ENCODE measurements around the gene CHRNG.
"Not testable (repeated sequence)": the region's sequence is repeated elsewhere in the genome, so short reads cannot be mapped to it uniquely, and the experiment has no call there.

CHRNG gene

GRCh38 chr2:232527905-232528470, 11.5 kb upstream of the CHRNG start:
- DNase-seq (ENCODE audit: low read depth in 2 of 3, low spot score in 2 of 3): no peak

DNA sequence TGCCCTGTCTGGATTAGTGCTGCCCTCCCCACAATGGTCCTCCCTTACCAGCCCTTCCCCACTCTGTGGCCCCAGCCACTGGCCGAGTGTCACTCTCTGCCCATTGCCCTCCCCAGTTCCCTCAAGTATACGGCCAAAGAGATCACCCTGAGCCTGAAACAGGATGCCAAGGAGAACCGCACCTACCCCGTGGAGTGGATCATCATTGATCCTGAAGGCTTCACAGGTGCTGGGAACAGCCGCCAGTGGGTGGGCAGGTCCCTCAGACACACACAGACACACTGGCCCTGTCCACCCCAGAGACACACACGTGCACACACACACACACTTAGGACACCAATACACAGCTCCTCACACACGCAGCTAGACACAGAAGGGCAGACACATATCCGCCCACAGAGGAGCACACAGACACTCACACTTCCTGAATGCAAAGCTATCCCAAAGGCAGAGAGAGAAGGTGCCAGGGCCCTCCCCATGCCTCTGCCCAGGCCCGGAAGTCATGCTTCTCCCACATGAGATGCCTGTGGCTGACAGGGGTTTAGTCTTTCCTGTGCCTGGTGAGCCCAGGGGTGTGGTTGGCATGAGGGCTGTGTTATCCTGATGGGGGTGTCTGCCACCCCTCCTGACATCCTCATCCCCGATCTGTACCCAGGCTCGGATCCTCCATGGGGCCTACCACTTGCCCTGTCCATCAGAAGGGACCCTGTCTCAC, 10.6 kb upstream of the CHRNG start:
- DNase-seq (ENCODE audit: low read depth in 2 of 3, low spot score in 2 of 3): no peak

DNA sequence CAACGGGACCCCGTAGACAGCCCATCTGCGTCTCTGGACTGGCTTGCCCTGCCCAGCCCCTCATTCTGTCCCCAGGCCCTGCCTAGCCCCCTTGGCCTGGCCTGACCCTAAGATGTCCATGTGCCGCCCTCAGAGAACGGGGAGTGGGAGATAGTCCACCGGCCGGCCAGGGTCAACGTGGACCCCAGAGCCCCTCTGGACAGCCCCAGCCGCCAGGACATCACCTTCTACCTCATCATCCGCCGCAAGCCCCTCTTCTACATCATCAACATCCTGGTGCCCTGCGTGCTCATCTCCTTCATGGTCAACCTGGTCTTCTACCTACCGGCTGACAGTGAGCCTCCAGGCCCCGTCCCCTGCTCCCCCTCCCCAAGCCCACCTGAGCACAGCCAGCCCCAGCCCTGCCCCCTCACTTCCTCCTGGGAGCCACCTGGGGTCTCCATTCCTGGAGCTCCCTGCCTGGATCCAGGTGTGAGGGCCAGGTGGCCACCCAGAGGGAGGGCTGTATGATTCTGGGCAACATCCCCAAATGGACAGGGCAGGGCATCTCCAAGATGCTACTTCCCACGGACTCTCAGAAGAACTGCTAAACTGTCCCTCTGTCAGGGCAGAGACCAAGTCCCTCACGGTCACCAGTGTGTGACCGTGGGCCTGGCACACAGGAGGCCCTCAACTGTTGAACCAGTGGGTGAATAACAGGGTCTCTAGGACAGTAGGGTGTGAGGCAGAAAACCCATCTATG, 9.5 kb upstream of the CHRNG start:
- no peak for DNase-seq (ENCODE audit: low read depth in 2 of 3, low spot score in 2 of 3)

DNA sequence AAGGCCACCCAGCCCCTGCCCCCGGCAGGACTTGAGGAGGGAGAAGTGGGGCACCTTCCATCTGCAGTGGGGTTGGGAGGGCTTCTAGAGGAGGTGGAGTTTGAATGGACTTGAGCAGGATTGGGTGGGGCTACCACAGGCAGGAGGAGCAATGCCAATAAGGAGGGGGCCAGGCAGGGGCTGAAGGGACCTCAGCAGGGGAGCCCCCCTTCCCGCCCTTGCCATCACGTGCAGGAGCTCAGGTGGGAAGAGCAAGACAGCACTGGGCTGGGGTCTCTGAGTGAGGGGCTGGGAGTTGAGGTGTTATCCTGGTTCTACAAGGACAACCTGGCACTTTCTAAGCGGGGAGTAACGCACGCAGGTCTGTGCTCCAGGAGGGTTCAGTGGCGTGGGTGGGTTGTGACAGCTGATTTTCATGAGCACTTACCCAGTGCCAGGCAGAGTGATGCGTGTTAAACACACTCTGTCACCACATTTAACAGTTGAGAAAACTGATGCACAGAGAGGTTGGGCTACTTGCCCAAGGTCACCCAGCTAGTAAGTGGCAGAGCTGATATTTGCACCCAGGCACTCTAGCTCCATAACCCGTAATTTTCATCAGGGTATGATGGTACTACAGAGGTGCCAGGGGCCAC, 8.7 kb upstream of the CHRNG start:
- no peak for DNase-seq (ENCODE audit: low read depth in 2 of 3, low spot score in 2 of 3)

- DNase-seq (ENCODE audit: low read depth in 2 of 3, low spot score in 2 of 3): no peak
Measured at GRCh38 chr2:232532419-232532818, 7.1 kb upstream of the CHRNG start.

DNA sequence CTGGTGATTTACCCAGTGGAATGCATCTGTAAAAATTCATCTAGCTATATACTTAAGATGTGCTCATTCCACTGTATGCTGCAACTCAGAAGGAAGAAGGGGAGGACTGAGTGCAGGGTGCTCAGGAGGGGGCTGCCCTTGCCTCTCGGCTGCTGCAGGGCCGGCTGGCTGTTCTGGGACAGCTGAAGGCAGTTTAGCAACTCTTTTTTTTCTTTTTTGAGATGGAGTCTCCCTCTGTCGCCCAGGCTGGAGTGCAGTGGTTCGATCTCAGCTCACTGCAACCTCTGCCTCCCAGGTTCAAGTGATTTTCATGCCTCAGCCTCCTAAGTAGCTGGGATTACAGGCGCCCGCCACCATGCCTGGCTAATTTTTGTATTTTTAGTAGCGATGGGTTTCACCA, 6.7 kb upstream of the CHRNG start:
- not testable (repeated sequence) for DNase-seq (ENCODE audit: low read depth in 2 of 3, low spot score in 2 of 3)

DNA sequence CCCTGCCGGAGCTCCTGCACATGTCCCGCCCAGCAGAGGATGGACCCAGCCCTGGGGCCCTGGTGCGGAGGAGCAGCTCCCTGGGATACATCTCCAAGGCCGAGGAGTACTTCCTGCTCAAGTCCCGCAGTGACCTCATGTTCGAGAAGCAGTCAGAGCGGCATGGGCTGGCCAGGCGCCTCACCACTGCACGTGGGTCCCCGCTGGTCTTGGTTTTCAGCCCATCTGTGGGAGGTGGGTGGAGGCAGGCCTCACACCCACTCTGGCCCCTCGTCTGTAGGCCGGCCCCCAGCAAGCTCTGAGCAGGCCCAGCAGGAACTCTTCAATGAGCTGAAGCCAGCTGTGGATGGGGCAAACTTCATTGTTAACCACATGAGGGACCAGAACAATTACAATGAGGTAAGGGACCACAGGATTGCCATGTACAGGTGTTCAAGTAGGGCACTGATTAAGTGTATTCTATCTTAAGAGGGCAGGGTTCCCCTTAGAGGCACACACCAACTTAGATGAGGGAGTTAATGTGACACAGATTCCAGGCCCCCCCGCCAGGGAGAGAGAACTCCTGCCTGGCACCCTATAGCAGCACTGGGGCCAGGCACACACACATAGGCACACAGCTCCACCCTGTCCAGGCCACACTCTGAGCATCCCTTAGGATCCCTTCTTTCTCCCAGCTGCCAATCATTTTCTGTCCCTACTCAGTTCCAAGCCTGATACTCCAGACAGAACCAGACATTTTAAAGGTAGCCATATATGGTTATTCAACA, 5.4 kb upstream of the CHRNG start:
- no peak for DNase-seq (ENCODE audit: low read depth in 2 of 3, low spot score in 2 of 3)

- DNase-seq (ENCODE audit: low read depth in 2 of 3, low spot score in 2 of 3): no peak
Measured at GRCh38 chr2:232534940-232535651, 4.4 kb upstream of the CHRNG start.

- no peak for DNase-seq (ENCODE audit: low read depth in 2 of 3, low spot score in 2 of 3)
Measured at GRCh38 chr2:232535761-232536530, 3.5 kb upstream of the CHRNG start.

DNA sequence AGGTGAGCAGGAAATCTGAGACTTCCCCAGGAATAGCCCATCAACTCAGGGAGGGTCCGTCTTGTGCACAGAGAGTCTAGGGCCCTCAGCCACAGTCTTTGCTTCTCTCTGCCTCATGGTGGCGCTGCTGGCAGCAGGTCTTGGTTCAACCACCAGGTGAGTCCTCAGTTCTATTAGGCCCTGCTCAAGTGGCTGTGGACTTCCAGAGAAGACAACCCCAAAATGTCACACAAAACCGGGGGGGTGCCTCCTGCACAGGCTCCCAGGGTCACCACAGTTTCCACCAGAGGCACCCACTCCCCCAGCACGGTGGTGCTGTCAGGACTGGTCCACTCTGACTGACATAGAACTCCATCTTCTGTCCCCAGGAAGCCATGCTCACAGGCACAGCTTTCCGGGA, 2.4 kb upstream of the CHRNG start:
- DNase-seq (ENCODE audit: low read depth in 2 of 3, low spot score in 2 of 3): no peak

DNA sequence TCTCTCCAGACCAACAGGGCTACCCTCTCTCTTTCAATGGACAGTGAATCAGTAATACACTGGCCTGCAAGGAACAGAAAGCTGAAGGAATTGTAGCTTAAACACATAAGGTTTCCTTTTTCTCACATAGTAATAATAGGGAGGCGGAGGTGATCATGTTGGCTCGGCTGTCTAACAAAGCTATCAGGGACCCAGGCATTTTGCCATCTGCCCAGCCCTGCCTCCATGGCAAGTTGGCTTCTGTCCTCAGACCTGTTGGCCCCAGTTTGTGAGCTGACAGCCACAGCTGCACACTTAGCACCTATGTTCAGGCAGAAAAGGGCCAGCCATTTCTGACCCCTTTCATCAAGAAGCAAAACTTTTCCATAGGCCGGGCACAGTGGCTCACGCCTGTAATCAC, 2.0 kb upstream of the CHRNG start:
- no peak for DNase-seq (ENCODE audit: low read depth in 2 of 3, low spot score in 2 of 3)

GRCh38 chr2:232538671-232539070, 821 bp upstream of the CHRNG start:
- DNase-seq (ENCODE audit: low read depth in 2 of 3, low spot score in 2 of 3): no peak

DNA sequence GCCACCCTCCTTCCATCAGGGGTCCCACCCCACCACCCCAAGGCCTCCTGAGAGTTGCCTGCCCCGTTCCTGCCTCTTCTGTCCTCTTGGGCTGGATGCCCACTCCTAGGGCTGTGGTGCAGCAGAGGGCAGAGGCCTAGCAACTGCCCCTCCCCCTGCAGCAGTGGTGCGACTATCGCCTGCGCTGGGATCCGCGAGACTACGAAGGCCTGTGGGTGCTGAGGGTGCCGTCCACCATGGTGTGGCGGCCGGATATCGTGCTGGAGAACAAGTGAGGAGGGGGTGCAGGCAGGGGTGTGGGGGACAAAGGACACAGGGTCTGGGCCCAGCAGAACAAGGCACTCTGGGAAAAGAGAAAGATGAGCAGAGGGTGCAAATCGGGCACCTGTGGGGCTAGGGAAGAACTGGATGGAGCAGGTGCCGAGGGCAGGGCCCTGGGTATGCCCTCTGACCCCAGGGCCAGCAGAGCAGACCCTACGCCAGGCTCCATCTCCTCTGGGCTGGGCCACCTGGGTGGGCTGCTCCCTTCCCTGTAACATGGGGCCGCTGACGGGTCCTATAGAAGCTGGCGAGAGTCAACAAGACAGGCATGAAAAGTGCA, 1.0 kb downstream of the CHRNG start:
- DNase-seq (ENCODE audit: low read depth in 2 of 3, low spot score in 2 of 3): no peak

DNA sequence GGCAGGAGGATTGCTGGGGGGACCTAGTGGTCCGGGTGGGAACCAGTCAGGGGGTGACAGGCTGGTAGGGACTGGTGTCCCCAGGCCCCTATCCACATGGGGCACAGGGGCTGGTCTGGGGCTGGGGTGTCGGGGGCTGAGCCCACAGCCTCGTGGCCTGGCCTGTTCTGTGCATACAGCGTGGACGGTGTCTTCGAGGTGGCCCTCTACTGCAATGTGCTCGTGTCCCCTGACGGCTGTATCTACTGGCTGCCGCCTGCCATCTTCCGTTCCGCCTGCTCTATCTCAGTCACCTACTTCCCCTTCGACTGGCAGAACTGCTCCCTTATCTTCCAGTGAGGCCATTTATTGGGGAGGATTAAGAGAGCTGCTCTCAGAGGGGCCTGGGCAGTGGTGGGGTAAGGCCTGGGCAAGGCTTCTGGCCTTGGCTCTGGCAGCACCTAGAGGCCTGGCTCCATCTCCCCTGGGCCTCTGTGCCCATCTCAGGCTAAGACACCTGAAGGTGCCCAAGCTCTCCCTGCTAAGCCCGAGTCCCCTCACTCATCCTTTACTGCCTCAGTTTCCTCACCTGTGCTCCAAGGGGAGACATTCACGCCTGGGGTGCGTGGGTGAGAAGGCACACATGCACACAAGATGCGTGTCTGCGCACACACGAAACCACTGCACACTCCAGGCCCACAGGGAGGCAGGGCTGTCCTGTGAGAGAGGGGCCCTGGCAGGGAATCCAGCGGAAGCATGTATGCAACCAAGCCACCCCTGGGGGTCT, 1.9 kb downstream of the CHRNG start:
- DNase-seq (ENCODE audit: low read depth in 2 of 3, low spot score in 2 of 3): no peak

DNA sequence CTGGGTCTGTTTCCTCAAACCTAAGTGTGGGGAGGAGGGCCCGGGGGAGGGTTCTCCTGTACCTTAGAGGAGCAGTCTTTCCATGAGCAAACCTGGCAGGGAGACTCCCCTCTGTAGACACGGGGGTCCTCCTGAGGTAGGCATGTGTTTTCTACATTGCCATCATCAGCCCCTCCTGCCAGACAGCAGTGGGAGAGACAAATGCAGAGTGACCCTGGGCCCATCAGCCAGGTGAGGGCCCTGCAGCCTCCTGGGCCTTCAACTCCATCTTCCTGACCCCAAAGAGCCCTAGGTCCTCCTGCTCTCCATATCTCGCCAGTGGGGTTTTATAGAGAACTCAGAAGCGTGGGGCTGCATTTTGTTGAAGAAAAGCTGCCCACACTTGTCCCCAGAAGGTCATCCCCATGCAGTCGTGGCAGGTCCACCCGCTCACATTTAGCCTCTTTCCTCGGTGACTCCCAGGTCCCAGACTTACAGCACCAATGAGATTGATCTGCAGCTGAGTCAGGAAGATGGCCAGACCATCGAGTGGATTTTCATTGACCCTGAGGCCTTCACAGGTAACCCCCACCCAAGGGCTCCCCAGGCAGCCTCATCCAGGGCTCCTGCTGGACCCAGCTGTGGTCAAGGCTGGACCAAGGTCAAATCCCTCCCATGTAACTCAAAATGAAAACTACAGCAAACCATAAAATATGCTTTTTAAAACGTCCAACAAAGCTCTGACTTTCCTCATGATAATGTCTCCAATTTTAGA, 2.6 kb downstream of the CHRNG start:
- DNase-seq (ENCODE audit: low read depth in 2 of 3, low spot score in 2 of 3): no peak

- DNase-seq (ENCODE audit: low read depth in 2 of 3, low spot score in 2 of 3): no peak
Measured at GRCh38 chr2:232542715-232543467, 3.4 kb downstream of the CHRNG start.

DNA sequence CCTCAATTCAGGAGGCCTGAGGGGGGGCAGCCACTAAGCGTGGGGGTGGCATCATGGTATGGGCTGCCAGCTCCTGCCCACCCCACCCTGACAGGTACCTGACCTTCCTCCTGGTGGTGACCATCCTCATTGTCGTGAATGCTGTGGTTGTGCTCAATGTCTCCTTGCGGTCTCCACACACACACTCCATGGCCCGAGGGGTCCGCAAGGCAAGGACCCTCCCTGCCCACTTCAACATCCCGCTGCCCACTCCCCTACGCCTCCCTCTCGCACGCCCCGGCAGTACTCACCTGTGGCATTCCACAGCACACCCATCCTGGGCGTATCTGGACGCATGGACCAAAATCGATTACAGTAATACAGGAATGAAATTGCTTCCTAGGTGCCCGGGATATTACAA, 4.0 kb downstream of the CHRNG start:
- no peak for DNase-seq (ENCODE audit: low read depth in 2 of 3, low spot score in 2 of 3)

All from activated CD8-positive, alpha-beta memory T cell treated with anti-CD3 and anti-CD28 coated beads for 48 hours (primary cell).